ENCODE measurements around the gene GRIN1.

Gene GRIN1

DNA sequence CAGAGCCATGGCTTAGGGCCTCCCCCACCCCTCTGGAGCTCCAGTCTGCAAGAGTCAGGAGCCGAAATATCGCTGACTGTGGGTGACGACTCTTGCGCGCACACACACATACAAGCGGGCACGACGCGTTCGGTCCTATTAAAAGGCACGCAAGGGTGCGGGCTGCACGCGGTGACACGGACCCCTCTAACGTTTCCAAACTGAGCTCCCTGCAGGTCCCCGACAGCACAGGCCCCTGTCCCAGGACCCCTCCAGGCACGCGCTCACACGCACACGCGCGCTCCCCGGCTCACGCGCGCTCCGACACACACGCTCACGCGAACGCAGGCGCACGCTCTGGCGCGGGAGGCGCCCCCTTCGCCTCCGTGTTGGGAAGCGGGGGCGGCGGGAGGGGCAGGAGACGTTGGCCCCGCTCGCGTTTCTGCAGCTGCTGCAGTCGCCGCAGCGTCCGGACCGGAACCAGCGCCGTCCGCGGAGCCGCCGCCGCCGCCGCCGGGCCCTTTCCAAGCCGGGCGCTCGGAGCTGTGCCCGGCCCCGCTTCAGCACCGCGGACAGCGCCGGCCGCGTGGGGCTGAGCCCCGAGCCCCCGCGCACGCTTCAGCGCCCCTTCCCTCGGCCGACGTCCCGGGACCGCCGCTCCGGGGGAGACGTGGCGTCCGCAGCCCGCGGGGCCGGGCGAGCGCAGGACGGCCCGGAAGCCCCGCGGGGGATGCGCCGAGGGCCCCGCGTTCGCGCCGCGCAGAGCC, at the start of gene GRIN1:
Gene GRIN1 (plus strand): TSS at position 433 of the 746 bp plus-strand sequence. CDS start 333 bp downstream, outside the sequence.
- DNase-seq (ENCODE audit: low read depth) = no peak

DNA sequence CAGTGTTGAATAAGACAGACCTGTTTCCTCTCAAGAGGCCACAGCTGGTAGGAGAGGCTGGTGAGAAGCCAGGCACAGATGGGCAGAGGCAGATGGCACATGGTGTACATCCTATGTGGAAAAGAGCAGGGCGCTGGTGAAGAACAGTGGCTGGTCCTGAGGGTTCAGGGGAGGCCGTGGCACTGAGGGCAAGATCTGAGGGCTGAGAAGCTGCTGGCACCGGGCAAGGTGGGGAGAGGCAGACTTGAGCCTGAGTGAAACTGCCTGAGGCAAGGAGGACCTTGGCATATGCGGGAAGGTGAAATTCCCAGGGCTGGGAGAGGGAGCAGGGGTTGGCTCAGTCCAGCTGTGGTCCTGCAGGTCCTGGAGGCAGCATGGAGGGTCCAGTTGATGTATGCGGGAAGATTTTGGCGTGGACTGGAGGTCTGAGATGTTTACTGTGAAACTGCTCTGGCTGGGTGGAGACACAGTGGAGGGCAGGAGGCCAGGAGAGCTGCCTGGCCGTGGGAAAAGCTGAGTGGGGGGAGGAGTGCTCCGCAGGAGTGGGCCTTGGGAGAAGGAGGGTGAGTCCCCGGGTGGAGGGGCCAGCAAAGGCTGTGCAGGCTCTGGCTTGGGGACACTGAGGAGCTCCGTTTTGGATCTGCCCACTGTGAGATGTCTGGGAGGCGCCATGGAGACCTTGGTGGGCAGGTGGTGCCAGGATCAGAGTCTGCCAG, 49.6 kb upstream of the GRIN1 start:
- no peak for DNase-seq (ENCODE audit: low read depth)

DNA sequence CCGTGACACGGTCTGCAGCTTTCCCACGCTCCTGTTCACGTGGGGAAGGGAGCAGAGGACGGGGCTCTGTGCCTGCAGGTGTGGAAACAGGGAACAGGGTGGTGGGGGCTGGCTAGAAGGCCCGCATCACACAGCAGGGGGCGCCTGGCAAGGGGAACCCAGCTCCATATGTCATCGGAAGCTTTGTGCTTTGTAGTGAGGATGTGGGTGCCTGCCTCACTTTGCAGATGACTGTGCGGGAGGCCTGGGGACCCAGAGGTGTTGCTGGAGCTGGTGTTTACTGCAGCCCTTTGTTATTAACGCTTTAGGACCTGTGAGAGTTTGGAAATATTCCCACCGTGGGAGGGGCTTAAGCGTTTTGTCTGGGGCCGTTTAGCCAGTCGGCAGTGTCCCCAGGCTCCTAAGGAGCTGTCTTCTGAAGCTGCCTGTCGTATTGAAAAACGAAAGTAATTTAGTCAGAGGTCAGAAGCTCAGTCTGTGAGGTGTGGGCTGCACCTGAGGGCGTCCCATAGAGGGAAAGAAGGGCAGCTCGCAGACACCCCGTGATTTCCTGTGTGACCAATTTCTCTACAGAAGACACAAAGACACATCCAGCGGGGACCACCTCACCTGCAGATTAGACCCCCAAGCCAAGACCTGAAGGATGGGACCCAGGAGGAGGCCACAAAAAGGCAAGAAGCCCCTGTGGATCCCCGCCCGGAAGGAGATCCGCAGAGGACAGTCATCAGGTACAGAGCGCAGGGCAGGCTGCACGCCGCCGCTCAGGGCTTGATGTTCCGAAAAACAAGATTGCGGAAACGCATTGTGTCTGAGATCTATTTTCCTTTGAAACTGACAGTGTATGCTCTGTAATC, 43.1 kb upstream of the GRIN1 start:
- DNase-seq (ENCODE audit: low read depth) = no peak

DNA sequence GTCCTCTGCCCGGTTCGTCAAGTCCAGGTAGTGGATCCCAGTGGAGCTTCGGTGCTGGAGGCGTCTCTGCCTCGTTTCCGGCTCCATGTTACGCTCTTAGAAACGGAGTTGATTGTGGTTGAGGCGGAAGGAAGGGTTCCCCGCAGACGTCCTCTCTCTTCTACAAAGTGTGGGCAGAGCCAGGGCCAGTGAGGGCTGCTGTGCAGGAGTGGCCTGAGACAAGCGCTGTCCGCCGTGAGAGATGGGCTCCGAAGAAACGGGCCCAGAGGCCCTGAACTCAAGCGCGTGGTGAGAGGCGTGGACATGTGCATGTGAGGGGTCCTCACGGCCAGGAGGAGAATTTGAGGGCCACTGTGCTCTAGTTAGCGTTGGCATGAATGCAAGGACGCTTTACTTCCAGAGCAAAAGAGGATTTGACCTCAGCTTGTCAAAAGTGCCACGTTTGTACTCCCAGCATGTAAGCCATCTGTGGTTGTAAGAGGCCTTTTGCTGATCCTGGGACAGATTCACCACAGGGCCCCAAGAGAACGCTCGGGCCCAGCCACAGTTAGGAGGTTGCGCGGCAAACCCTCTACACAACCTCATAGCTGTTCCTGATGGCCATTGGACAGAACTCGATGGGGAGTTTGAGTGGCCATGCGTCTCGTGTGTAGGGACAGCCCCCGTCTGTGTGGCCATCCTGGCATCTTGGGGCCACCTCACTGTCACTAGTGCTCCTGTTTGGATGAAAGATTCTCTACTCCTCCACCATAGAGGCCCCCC, 42.0 kb upstream of the GRIN1 start:
- no peak for DNase-seq (ENCODE audit: low read depth)

DNA sequence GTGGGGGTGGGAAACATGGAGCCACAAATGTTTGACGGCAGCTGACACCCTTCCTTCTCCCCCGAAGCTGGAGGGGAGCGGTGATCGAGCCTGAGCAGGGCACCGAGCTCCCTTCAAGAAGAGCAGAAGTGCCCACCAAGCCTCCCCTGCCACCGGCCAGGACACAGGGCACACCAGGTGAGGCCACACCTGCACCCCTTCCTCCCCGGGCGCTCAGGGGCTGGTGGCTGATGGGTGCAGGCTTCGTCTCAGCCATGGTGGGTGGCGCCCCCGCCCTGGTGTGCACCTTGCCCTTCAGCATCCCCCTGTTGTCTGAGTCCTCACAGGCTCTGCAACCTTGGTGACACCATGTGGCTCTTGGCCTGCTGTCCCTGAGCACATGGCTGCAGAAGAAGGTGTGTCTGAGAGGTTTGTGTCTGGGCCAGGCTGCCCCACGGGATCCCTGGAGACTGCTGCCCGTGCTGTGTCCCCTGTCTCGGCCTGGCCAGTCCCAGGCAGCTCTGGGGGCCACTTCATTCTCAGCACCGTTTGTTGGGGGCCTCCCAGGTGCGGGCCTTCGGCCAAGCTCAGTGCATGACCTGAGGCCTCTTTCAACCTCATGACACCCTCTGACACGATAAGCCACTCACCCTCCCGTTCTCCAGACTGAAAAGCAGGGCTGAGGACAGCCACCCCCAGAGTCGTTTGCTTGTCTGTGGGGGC, 41.0 kb upstream of the GRIN1 start:
- no peak for DNase-seq (ENCODE audit: low read depth)

DNA sequence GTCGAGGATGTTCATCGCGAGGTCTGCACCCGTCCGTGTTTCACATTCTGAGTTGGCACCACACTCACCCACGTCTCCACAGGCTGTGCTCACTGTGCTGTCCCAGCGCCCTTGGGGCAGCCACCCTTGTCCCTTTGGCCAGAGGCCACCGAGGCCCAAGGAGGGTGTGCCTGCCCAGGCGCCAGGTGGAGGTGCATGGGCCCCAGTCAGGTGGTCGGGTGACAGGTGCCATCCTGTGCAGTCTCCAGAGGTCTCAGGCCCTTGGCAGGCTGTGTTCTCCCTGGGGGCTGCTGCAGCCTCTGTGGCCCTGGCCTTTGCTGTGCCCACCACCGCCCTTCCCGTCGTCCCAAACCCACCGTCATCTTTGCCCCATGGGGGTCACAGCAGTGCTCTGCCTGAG, 39.7 kb upstream of the GRIN1 start:
- DNase-seq (ENCODE audit: low read depth) = no peak

DNA sequence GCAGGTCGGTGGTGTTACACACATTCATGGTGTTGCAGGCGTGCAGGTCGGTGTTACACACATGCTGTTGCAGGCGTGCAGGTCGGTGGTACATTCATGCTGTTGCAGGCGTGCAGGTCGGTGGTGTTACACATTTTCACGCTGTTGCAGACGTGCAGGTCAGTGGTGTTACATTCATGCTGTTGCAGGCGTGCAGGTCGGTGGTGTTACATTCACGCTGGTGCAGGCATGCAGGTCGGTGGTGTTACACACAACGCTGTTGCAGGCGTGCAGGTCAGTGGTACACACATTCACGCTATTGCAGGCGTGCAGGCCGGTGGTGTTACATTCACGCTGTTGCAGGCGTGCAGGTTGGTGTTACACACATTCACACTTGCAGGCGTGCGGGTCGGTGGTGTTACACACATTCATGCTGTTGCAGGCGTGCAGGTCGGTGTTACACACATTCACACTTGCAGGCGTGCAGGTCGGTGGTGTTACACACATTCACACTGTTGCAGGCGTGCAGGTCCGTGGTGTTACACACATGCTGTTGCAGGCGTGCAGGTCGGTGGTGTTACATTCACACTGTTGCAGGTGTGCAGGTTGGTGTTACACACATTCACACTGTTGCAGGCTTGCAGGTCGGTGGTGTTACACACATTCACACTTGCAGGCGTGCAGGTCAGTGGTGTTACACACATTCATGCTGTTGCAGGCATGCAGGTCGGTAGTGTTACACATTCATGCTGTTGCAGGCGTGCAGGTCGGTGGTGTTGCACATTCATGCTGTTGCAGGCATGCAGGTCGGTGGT, 35.6 kb upstream of the GRIN1 start:
- DNase-seq (ENCODE audit: low read depth) = no peak

DNA sequence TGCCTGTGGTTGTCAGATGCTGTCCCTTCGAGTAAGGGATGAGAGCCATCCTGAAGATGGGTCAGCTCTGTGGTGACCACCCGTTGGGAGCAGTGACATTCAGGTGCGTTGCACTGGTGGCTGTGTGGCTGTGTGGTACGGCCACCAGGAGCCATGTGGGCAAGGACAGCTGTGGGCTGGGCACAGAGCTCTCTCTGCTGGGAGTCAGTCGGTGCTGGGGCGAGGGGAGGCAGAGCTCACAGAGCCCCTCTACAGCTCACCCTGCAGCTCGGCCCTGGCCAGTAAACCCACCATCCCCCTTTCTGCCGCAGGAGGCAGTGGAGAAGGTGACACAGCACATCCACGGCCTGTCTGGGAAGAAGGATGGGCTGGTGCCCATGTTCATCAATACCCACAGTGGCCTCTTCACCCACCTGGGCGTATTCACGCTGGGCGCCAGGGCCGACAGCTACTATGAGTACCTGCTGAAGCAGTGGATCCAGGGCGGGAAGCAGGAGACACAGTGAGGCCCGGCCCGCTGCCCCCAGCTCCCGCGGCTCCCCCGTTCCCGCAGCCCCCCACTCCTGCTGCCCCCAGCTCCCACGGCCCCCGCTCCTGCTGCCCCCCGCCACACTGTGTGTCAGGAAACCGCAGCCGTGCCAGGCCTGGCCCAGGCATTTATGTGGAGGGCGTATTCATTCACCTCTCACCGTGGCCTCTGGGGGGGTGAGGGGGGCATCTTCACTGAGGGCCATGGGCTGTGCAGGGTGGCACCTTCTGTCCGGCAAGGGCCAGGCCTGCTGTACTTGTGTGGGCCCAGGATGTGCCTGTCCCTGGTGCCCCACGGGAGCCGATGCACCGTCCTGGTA, 32.9 kb upstream of the GRIN1 start:
- DNase-seq (ENCODE audit: low read depth) = no peak

DNA sequence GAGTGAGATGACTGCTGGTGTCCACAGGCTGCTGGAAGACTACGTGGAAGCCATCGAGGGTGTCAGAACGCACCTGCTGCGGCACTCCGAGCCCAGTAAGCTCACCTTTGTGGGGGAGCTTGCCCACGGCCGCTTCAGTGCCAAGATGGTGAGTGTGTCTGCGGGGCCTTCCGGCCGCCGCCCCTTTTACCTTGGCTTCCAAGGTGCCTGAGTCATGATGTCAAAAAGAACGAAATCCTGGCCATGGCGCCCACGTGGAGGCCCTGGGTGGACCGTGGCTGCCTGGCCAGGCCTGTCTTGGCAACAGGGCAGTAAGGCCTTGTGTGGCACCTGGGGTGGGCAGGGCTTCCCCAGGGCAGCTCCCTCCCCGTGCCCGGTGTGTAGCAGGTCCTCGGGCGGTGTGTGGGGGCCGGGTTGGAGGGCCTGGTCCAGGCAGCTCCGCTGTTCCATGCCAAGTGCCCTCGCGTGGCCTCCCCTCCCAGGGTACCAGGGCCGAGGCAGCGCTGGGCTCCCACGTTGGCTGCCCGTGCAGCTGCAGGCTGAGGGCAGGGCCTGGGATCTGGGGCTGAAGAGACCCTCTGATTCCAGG, 32.2 kb upstream of the GRIN1 start:
- no peak for DNase-seq (ENCODE audit: low read depth)

DNA sequence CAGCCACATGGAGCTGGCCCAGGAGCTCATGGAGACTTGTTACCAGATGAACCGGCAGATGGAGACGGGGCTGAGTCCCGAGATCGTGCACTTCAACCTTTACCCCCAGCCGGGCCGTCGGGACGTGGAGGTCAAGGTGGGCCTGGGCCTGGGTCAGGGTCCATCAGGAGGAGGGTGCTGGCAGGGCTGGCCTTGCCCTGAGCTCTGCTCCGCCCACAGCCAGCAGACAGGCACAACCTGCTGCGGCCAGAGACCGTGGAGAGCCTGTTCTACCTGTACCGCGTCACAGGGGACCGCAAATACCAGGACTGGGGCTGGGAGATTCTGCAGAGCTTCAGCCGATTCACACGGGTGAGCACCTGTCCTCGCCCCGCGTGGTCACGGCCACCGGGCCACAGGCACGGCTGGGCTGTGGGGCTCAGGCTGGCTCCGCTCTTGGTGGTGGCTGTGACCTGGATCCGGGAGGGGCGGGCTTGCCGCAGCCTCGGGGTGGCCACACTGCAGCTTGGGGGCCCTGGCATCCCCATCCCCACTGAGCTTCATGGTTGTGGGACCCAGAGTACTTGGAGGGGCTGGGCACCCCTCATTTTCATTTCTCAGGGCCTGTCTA, 31.5 kb upstream of the GRIN1 start:
- DNase-seq (ENCODE audit: low read depth) = no peak

DNA sequence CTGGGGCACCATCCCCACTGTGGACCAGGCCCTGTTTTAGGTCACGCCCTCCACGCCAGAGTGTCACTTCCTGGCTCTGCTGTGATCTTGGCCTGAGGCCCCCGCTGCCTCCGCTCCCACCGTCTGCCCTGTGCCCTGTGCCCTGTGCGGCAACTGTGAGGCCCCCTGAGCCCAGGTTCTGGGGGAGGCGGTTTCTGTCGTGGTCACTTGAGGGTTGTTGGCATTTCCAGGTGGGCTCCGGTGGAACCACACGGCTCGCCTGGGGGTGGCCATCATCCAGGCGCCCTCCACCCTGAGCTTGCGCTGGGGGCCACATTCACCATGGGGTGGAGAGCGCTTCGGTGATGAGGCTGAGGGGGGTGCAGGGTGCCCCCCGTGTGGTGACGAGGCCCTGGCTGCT, 31.0 kb upstream of the GRIN1 start:
- no peak for DNase-seq (ENCODE audit: low read depth)

DNA sequence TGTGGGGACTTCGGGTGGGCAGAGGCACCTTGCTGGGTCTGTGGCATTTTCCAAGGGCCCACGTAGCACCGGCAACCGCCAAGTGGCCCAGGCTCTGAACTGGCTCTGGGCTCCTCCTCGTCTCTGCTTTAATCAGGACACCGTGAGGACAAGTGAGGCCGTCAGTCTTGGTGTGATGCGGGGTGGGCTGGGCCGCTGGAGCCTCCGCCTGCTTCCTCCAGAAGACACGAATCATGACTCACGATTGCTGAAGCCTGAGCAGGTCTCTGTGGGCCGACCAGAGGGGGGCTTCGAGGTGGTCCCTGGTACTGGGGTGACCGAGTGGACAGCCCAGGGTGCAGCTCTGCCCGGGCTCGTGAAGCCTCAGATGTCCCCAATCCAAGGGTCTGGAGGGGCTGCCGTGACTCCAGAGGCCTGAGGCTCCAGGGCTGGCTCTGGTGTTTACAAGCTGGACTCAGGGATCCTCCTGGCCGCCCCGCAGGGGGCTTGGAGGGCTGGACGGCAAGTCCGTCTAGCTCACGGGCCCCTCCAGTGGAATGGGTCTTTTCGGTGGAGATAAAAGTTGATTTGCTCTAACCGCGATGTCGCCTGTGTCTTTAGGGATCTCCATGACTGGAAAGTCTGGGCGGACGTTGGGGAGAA, 30.2 kb upstream of the GRIN1 start:
- DNase-seq (ENCODE audit: low read depth) = no peak

DNA sequence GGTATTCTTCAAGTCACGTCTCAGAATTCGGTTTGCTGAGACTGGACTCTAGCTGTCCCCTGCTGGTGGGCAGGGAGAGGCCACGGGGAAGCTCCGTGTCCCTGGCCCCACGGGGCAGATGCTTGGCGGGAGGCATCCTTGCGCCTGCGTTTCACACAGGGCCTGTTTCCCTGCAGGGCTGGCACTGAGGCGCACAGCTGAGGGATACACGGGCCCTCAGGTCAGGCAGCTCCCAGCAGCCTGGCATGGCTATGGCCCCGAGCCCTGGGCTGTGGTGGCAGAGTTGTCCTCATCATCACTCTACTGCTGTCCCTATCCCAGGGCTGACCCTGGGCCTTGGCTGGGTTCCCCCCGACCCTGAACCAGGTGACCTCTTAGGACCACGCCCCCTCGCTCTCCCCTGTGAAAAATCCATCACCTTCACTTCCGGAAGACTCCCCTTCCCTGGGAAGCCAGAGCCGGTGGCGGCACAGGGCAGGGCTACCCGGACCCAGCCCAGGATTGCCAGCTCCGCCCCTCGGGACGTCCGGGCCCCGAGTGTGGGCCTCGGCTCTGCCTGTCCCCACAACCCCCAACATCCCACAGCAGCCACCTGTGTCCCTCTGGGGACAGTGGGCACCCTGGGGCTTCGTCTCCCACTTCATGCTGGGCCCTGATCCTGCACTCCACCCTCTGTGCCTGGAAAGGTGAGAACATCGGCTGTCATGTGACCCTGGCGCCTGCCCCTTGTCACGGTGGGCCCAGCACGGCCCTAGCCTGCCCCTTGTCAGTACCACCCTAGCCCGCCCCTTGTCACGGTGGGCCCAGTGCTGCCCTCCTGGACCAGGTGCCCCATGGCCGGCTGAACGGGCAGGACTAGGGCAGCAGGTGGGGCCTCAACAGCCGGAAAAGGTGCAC, 29.5 kb upstream of the GRIN1 start:
- DNase-seq (ENCODE audit: low read depth) = no peak

DNA sequence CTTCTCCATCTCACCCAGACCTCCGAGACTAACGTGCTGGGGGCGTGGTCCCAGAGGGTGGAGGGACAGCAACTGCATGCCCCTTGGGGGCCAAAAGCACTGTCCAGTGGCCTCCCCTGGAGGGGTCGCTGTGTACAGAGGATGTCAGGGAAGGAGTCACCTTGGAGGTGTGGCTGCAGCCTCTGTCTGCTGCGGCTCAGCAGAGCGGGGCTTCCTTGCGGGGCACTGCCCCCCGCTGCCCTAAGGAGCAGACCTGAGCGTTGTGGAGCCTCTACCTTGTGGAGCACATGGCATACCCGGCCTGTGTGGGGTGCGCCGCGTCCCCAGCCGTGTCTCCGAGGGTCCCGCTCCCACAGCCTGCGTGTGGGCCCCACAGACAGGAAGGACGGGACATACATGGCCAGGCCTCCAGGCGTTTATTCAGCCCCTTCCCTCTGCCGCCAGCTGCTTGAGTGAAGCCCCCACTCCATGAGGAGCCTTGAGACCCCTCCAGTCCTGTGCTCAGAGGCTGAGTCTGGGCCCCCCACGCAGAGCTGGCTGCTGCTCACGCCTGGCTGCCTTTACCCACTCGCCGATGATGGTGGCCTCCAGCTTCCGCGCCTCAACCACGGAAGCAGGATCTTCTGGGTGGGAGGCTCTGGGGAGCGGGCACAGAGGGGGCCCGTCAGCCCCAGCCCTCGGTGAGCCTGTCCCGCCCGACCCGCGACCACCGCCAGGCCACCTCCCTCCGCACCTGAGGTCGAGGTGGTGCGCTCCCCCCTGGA, 28.6 kb upstream of the GRIN1 start:
- DNase-seq (ENCODE audit: low read depth) = no peak

DNA sequence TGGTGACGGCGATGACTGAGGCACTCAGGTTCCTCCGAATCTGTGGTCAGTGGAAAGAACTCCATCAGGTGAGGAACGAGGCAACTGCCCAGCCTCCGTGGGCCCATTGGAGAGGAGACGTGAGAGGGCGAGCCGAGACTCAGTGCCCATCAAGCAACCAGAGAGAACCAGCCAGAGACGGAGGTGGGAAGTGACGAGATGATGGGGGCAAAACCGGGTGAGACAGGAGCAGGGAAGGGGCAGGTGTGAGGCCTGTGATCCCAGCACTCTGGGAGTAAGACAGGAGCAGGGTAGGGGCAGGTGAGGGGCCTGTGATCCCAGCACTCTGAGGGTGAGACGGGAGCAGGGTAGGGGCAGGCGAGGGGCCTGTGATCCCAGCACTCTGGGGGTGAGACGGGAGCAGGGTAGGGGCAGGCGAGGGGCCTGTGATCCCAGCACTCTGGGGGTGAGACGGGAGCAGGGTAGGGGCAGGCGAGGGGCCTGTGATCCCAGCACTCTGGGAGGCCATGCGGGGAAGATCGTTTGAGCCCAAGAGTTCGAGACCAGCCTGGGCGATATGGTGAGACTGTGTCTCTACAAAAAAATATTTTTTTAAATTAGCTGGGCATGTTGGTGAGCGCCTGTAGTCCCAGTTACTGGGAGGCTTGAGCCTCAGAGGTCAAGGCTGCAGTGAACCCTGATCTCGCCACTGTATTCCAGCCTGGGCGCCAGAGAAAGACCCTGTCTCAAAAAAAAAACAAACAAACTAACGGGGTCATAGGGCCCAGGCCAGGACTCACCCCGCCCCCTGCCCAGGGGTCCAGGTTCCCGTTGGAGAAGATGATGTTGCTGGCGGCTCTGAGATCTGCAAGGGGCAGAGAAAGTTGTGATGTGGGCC, 27.8 kb upstream of the GRIN1 start:
- no peak for DNase-seq (ENCODE audit: low read depth)
